GM21529 (cell line): ENCODE measurements around the gene DEDD2.

Source experiments
- ATAC-seq: cut with Tn5 transposase; IDR thresholded peaks from one replicate; pipeline ENCODE4 v1.9.1; 2021; ENCODE audit not compliant: unreplicated experiment

Gene DEDD2

GRCh38 chr19:42201489-42202289 lies 15.8 kb downstream of the DEDD2 start:
- peak; percentile 34 for ATAC-seq

DNA sequence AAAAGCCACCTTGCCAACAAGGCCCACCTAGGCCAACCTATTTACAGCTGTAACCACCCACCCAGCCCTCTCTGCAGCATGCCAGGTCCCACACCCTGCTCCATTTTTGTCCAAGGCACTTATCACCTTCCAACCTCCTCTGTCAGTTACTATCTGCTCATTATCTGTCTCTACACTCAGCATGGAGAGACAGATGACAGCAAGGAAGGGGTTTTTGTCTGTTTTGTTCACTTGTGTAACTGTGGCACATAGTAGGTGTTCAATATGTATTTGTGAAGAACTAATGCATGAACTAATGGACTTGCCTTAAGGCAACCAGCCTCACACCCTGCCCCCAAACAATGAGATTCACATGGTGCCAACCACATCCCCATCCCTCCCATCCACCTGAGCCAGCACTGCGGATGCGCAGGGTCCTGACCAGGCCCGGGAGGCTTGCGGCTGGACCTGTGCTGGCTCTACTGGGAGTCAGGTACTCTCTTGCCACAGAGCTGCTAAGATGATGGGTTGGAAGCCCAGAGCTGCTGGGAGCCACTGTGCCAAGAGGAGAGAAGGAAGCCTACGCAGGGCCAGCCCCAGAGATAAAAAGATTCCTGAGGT lies 17.3 kb downstream of the DEDD2 start:
- no peak for ATAC-seq

- peak; percentile 43 for ATAC-seq
Measured at GRCh38 chr19:42199440-42200115, 17.9 kb downstream of the DEDD2 start.

DNA sequence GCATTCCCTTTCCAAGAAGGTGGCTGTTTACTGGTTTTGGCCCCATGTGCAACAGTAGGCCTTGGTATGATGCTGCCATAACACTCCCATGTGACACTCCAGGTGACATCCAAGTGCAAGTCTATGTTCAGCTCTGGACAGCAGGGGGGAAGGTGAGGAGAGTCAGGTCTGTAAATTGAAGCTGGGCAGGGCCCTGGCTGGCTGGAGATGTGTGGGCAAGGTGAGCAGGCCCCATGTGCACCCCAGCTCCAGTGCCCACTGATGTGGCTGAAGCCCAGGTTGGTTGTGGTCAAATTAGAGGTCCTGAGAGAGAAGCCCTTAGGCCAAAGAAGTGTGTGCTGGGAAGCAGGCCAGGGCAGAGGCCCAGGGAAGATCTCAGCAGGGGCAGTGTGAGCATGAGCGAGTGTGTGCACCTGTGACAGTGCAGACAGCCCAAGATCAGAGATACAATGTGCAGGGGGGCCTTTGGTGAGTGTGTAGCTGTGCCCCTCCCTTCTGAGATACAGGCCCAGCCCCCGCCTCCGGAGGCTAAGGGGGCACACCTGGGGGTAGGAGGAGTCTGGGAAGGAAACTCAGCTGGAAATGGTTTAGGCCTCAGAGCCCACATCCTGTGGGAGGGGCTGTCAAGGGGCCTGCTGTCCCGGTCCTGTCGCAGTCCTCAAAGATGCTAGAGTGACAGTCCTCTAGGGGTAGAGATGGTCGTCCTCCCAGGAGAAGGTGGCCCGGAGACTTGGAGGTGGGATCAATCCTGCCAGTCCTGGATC lies 18.6 kb downstream of the DEDD2 start:
- peak; percentile 42 for ATAC-seq

- no peak for ATAC-seq
Measured at GRCh38 chr19:42197375-42197817, 20.1 kb downstream of the DEDD2 start.

GRCh38 chr19:42196011-42197001 lies 21.2 kb downstream of the DEDD2 start:
- ATAC-seq = no peak

- ATAC-seq = no peak
Measured at GRCh38 chr19:42193706-42194105, 23.8 kb downstream of the DEDD2 start.

DNA sequence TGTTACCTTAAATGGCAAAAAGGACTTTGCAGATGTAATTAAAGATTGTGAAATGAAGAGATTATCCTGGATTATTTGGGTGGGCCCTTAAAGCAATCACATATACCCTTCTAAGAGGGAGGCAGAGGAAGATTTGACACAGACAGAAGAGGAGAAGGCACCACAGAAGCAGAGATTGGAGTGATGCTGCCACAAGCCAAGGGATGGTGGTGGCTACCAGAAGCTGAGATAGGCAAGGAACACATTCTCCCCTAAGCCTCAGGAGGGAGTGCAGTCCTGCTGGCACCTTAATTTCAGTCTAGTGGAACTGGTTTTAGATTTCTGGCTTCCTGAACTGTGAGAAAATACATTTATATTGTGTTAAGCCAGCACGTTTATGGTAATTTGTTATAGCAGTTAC lies 24.2 kb downstream of the DEDD2 start:
- ATAC-seq = no peak

DNA sequence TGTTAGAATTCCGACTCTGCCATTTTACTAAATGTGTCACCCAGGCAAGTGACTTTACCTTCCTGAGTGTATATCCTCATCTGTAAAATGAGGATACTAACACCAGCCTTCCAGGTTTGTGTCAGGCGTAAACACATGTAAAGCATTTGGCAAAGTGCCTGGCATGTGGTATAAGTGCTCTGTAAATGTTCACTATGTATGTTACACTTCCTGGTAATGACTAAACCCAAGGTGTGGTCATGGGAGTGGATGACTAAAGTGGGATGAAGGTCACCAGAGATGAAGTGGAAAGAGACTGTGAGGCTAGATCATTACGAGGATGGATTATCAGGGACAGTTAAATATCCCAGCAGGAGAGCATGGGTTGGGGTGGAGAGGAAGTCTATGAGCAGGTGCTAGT lies 25.6 kb downstream of the DEDD2 start:
- ATAC-seq = no peak

DNA sequence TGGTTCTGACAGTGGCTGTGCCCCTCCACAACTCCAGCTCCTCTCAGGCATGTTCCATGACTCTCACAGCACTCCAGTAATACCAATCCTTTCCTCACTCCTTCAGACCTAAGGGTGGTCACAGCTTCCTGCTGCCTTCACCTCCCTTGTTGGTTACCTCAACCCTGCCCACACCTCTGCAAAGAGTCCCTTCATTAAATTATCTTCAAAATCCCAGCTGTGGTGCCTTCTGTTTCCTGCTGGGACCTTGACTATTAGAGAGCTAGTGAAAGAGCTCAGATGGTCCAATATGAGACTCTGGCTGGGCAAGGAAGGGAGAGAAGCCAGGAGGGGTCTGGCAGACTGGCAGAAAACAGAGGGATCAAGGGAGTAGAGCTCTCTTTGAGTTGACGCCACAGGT lies 26.1 kb downstream of the DEDD2 start:
- no peak for ATAC-seq

DNA sequence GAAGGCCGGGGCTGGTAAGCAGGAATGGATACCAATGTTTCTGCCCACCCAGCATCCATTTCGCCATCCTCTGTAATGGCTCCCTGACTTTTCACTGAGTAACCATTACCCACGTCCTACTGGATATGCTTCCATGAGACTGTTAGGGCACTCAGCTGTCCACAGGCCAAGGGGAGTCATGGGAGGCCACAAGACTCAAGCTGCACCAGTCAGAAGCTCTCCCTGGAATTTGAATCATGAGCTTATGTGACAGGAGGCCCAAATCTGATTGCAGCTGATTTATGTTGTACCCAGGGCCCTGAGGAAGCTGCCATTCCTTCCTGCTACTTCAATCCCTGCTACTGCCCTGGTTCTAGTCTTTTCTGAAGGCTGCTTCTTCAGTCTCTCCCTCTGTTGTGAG lies 28.3 kb downstream of the DEDD2 start:
- no peak for ATAC-seq

- ATAC-seq = no peak
Measured at GRCh38 chr19:42188665-42189064, 28.8 kb downstream of the DEDD2 start.

GRCh38 chr19:42185277-42185676 lies 32.2 kb downstream of the DEDD2 start:
- ATAC-seq = no peak

DNA sequence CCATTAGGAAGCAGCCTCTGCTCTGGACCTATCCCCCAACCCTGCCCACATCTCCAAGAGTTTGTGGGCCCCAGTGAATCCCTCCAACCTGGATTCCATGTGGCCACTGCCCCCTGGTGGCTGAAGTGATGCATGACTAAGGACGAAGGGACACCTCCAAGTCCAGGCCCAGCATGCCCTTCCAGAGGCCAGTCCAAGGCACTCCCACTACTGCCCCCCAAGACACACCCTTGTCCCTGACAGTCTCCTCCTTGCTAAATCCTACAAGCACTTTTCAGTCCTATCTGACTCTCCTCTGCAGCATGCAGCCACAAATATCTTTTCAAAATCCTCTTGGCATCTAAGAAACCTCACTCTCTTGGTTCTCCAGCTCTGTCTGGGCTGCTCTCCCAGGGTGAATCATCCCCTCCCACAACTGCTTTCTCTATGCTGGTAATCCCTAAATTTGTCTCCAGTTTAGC lies 33.0 kb downstream of the DEDD2 start:
- no peak for ATAC-seq

GRCh38 chr19:42178791-42179674 lies 38.4 kb downstream of the DEDD2 start:
- no peak for ATAC-seq

DNA sequence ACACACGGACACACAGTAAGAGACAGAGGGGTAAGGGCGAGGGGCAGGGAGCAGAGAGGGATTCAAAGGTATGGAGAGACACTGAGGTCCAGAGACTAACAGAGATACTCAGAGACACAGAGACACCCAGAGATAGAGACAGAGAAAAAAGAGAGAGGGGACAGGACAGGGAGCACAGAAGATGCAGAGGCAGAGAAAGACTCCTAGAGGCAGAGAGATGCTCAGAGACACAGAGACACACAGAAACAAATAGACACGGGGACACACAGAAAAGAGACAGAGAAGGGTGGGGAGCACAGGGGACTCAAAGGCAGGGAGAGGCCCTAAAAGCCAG lies 39.8 kb downstream of the DEDD2 start:
- ATAC-seq = no peak

DNA sequence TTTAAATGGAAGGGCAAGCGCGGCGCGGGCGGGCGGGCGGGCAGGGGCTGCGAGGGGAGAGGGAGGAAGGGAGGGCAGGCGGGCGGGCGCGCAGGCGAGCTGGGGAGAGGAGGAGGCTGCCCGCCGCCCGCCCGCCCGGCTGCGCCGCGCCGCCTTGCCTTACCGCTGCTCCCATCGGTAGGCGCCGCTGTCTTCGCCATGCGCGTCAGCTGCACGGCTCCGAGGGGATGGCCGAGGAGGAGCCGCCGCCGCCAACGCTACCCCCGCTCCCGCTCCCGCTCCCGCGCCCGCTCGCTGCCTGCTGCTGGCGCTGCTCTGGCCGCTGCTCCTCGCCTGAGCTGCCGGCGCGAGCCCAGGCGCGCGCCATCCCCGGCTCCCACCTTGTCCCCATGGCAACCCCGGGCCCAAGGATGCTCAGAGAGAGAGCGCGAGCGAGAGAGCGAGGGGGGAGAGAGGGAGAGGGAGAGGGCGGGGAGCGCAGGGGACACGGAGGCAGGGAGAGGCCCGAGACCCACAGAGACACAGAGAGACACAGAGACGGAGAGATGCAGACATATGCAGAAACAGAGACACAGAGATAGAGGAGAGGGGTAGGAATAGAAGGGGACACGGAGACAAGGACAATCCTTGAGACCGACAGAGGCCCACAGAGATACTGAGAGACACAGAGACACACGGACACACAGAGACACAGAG lies 40.3 kb downstream of the DEDD2 start:
- no peak for ATAC-seq

DNA sequence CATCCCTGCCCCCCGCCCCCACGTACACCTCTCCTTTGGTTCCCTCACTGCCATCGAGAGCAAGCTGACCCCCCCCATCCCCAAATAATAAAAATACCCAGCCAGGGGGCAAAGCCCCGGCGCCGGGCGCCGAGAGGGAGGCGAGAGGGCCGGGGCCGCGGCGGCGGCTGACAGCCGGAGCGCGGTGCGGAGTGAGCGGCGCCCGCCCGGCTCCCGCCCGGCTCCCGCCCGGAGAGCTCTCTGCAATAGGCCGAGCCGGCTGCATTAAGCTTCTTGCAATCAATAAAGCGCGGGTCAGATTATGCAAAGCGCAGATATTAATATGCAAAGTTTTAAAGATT lies 40.9 kb downstream of the DEDD2 start:
- ATAC-seq = no peak
